Activated T-cell treated with anti-CD3 and anti-CD28 coated beads, Interleukin-2, amount 50 U/mL, for 4 hours (primary cell): ENCODE results near the gene PMPCB. TPM values are rescaled to one million over a fixed set of nuclear protein-coding genes. Genes with fewer than 3 reads are reported as not detected.

ENCODE experiments used
- ATAC-seq, 2 donors: fragments of 200-7000 bp; cut with Tn5 transposase; one replicate each; pipeline ENCODE4 v1.10.0; 2021
- DNase-seq: peaks from one replicate; pipeline ENCODE4 v3.0.0-alpha.2; 2020
- H3K27me3 Mint-ChIP-seq: one replicate; pipeline ENCODE4 v1.8.0; 2021; ENCODE audit warnings: low read depth, mixed read lengths
- H3K36me3 Mint-ChIP-seq: one replicate; pipeline ENCODE4 v1.8.0; 2022; ENCODE audit warnings: mixed read lengths; ENCODE audit not compliant: insufficient read depth
- H3K4me1 Mint-ChIP-seq: one replicate; pipeline ENCODE4 v1.8.0; 2021; ENCODE audit warnings: low read depth, mixed read lengths
- H3K4me3 Mint-ChIP-seq: one replicate; pipeline ENCODE4 v1.8.0; 2021; ENCODE audit warnings: mild to moderate bottlenecking, moderate library complexity, mixed read lengths
- H3K9me3 Mint-ChIP-seq: one replicate; pipeline ENCODE4 v1.8.0; 2021; ENCODE audit warnings: mixed read lengths
- total RNA-seq, 3 donors: library from RNA; stranded (reverse); gene quantifications; one replicate each; pipeline ENCODE4 v1.2.1, GENCODE V29; 2021

The PMPCB gene
- total RNA-seq, 3 donors from 2014 or later = 81.3 to 87.7 (median 87.4) TPM

GRCh38 chr7:103299660-103300059, 2.4 kb downstream of the PMPCB start:
- Mint-ChIP-seq H3K27me3 (no peaks in the 10 kb centered on the region), H3K36me3 (peaks cover 22% of the 10 kb centered on the region), H3K4me3 (no peak overlapping the region), H3K9me3 (no peaks in the 10 kb centered on the region), H3K4me1 (peaks cover 42% of the 10 kb centered on the region)
- ATAC-seq (no peak), DNase-seq (no peak)

DNA sequence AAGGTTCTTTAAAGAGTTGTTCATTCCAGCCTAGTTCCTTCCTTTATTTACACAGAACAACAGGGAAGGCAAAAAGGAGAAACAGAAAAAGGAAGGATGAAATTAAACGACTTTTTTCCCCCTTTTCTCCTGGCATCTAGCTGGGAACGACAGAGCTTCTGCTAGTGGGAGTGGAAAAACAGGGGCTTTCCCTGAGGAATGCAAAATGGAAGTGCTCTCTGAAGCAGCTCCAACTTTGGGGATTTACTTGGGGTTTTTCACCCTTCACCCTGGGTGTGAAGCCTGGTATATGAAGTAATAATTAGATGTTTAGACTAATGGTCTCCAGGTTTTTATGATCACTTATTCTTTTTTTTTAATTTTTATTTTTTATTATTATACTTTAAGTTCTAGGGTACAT, 4.2 kb downstream of the PMPCB start:
- Mint-ChIP-seq H3K4me3 (no peak overlapping the region), H3K9me3 (no peaks in the 10 kb centered on the region), H3K36me3 (peaks cover 32% of the 10 kb centered on the region), H3K27me3 (no peaks in the 10 kb centered on the region), H3K4me1 (peaks cover 47% of the 10 kb centered on the region)
- no peak for ATAC-seq
- no peak for DNase-seq

DNA sequence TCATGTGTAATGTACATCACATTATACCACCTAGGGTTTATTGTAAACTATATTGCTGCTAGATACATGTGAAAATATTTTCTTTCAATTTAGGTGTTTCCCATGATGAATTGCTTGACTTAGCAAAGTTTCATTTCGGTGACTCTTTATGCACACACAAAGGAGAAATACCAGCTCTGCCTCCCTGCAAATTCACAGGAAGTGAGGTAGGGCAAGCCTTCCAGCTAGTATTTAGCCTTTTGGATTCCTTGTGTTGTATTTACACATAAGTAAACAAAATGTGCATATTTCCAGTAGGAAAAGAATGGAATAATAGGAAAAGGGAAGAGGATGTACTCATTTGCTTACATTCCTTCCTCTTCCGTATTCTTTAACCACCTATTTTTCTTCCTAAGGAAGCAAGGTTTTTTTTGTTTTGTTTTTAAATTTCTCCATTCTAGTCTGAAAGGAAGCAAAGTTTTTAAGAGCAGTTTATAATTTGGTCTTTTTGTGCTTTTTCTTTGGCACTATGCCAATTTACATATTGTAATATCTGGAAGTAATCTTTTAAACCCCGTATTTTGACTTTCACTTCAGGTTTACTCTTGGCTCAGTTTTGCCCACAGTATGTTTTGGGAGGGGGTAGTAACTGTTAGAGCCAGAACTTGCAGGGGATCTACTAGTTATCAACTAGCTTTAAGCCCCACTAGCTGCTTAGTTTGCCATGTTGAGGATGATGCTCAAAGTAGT, 10.4 kb downstream of the PMPCB start:
- H3K27me3 Mint-ChIP-seq = no peaks in the 10 kb centered on the region
- H3K4me3 Mint-ChIP-seq = no peak overlapping the region
- no peaks in the 10 kb centered on the region for H3K9me3 Mint-ChIP-seq
- ATAC-seq (no peak), DNase-seq (no peak)
- H3K4me1 Mint-ChIP-seq = peaks cover 16% of the 10 kb centered on the region
- peaks cover 46% of the 10 kb centered on the region for H3K36me3 Mint-ChIP-seq

DNA sequence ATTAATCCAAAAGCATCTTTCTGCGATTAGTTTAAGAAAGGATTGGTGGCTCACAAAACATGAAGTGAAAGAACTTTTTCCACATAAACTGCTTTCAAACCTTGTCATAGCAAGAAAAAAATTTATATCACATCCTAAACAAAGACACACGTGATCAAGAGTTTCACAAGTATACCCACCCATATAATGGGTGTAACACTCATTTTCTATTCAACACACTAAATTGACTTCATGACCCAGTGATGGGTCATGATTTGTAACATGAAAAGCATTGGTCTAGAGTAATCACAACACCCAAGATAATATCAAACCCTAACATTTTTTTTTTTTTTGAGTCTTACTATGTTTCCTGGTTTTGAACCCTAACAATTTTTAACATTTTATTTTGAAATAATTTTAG, 17.6 kb downstream of the PMPCB start:
- Mint-ChIP-seq H3K9me3 (no peaks in the 10 kb centered on the region), H3K4me3 (no peak overlapping the region), H3K36me3 (peaks cover 60% of the 10 kb centered on the region), H3K27me3 (no peaks in the 10 kb centered on the region), H3K4me1 (peaks cover 3% of the 10 kb centered on the region)
- no peak for DNase-seq
- peak in 1 of 2 donors; percentile 51 for ATAC-seq

DNA sequence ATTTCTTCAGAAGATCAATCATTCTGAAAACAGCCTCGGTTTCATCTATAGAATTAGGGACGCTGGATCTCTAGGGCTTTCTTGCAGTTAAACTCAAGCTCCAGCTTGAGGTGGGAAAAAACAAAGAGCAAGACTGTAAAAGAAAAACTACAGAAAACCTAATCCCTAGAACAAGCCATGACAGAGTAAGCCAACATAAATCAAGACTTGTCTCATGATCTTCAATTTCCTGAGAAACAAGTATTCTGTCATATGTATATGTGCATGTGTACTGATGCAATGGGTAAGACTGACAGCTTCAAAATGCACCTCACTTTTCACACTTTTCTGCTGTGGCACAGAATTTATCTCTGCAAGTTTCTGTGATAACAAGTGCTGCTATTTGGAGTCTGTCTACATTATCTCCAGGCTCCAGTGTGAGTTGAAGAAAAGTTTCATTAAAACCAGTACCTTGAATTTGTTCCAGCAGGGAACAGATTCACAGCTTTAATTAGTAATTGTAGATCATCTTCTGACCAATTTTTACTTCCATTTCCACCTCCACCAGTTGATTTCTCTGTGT, 19.2 kb downstream of the PMPCB start:
- Mint-ChIP-seq H3K9me3 (no peaks in the 10 kb centered on the region), H3K36me3 (peaks cover 54% of the 10 kb centered on the region)
- ATAC-seq = no peak

GRCh38 chr7:103317009-103317408, 19.8 kb downstream of the PMPCB start:
- ATAC-seq = no peak
- H3K36me3 Mint-ChIP-seq = peaks cover 49% of the 10 kb centered on the region
- no peaks in the 10 kb centered on the region for H3K9me3 Mint-ChIP-seq
- H3K4me1 Mint-ChIP-seq = peaks cover 3% of the 10 kb centered on the region
- no peak overlapping the region for H3K4me3 Mint-ChIP-seq
- H3K27me3 Mint-ChIP-seq = no peaks in the 10 kb centered on the region
- DNase-seq = no peak

More for the DNA sequence above, 19.2 kb downstream of the PMPCB start:
- H3K27me3 Mint-ChIP-seq = no peaks in the 10 kb centered on the region
- no peak overlapping the region for H3K4me3 Mint-ChIP-seq
- peaks cover 3% of the 10 kb centered on the region for H3K4me1 Mint-ChIP-seq
- DNase-seq = no peak

DNA sequence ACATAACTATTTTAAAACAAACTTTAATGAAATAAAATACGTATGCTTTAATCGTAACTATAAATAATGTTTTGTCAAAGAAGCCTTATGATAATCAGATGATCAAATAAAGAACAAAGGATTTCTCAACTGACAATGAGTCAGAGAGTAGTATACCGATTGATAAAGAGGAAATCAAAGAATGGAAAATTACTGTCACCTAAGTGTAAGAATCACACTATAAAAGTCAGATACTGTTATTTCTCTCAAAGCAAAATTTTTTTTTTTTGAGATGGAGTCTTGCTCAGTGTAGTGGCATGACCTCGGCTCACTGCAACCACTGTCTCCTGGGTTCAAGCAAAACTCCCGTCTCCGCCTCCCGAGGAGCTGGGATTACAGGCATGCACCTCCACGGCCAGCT, 28.5 kb downstream of the PMPCB start:
- no peaks in the 10 kb centered on the region for H3K9me3 Mint-ChIP-seq
- H3K36me3 Mint-ChIP-seq = peaks cover 24% of the 10 kb centered on the region
- DNase-seq (no peak), ATAC-seq (peak; percentile 73 to 84)
- H3K27me3 Mint-ChIP-seq = no peaks in the 10 kb centered on the region
- H3K4me3 Mint-ChIP-seq = no peak overlapping the region
- H3K4me1 Mint-ChIP-seq = peaks cover 14% of the 10 kb centered on the region

- Mint-ChIP-seq H3K9me3 (no peaks in the 10 kb centered on the region), H3K4me3 (no peak overlapping the region), H3K27me3 (no peaks in the 10 kb centered on the region), H3K36me3 (peaks cover 33% of the 10 kb centered on the region), H3K4me1 (peaks cover 26% of the 10 kb centered on the region)
- DNase-seq (no peak), ATAC-seq (no peak)
Measured at GRCh38 chr7:103336761-103337160, 39.5 kb downstream of the PMPCB start.

DNA sequence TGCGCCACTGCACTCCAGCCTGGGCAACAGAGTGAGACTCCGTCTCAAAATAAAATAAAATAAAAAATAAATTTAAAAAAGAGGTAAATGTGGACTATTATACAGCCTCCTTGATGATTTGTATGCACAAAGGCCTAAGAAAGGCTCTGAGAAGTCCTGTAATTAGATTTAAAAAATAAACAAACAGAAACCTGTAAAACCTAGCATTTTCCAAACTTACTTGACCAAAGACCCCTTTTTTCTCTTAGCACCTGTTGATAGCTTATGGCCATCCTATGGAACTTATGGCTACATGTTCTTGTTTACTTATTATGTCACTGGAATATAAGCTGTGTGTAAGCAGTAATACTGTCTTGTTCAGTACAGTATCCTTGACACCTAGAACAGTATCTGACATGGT, 41.6 kb downstream of the PMPCB start:
- no peak overlapping the region for H3K4me3 Mint-ChIP-seq
- peaks cover 34% of the 10 kb centered on the region for H3K4me1 Mint-ChIP-seq
- H3K9me3 Mint-ChIP-seq = no peaks in the 10 kb centered on the region
- peaks cover 36% of the 10 kb centered on the region for H3K36me3 Mint-ChIP-seq
- ATAC-seq (no peak), DNase-seq (no peak)
- no peaks in the 10 kb centered on the region for H3K27me3 Mint-ChIP-seq

GRCh38 chr7:103341466-103341865, 44.2 kb downstream of the PMPCB start:
- DNase-seq (no peak), ATAC-seq (no peak)
- peaks cover 36% of the 10 kb centered on the region for H3K36me3 Mint-ChIP-seq
- H3K27me3 Mint-ChIP-seq = no peaks in the 10 kb centered on the region
- H3K4me1 Mint-ChIP-seq = peaks cover 44% of the 10 kb centered on the region
- no peaks in the 10 kb centered on the region for H3K9me3 Mint-ChIP-seq
- peak overlapping the region; percentile 58 for H3K4me3 Mint-ChIP-seq

- no peaks in the 10 kb centered on the region for H3K27me3 Mint-ChIP-seq
- no peaks in the 10 kb centered on the region for H3K9me3 Mint-ChIP-seq
- no peak for DNase-seq
- peak in 1 of 2 donors; percentile 0 for ATAC-seq
- H3K36me3 Mint-ChIP-seq = peaks cover 27% of the 10 kb centered on the region
- H3K4me3 Mint-ChIP-seq = peak overlapping the region; percentile 99
- H3K4me1 Mint-ChIP-seq = peaks cover 52% of the 10 kb centered on the region
Measured at GRCh38 chr7:103343332-103343731, 46.1 kb downstream of the PMPCB start.

DNA sequence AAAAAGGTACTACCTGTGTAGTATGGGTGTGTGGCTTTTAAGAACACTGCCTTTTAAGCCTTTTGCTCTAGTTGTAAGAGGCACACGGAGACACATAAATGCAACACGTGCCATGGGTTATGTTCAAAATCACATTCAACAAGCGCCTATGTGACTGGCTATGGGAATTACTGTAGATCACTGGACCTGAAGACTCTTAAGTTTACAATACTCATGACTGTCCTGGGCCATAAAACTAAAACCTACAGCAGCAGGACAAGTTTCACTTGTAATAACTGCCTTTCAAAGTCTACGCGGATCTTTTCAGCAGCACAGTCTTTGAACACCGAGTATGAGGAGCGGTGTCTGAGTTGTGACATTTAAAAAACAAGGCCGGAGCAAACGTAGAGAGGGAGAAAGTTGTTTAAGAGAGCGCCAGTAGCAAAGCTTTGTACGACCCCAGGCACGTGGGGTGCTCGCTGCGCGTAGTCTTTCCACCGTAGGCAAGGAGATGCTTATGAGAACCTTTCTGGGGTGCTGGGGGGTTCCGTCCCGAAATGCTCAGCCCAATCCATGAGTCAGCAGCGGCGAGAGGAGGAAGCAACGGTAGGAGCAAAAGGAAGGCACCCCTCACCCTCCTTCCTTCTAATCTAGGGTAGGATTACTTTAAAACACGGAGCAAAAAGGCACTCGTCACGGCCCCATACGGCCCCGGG, 46.7 kb downstream of the PMPCB start:
- ATAC-seq (peak; percentile 33 to 41), DNase-seq (peak; percentile 42)
- H3K4me3 Mint-ChIP-seq = peak overlapping the region; percentile 99
- H3K4me1 Mint-ChIP-seq = peaks cover 55% of the 10 kb centered on the region
- H3K27me3 Mint-ChIP-seq = no peaks in the 10 kb centered on the region
- no peaks in the 10 kb centered on the region for H3K9me3 Mint-ChIP-seq
- peaks cover 30% of the 10 kb centered on the region for H3K36me3 Mint-ChIP-seq

DNA sequence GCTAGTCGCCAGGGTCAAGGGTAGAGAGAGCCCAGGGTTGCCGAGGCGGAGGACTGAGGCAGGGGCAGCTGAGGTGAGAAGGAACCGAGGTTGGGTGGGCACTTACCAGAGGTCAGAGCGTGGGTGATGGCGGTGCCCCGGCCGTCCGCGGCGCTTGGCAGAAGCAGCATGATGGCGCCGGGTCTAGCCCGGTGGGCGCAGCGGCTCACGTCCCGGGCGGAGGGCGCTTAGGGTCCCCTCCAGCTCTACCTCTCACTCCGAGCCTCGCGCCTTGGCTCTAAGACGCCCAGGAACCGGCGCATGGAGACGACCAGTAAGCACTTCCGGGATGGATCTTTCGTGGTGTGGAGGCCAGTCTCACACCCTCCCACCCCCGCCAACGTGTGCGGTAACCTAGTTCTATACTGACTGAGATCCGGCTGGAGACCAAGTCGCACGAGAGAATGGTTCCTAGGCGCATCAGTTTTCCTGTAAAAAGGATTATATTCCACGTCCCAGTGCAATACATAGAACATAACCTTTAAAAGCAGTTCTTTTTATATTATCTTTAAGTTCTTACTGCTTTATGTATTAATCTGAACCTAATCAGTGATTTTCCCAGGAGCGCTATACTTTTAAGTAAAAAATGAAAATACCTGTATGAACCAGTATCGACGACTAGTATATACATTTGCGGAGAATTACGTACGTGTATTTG, 47.4 kb downstream of the PMPCB start, which contains the start of gene DNAJC2:
Gene DNAJC2, minus strand, starts transcription at position 315 of the 697 bp plus-strand sequence. Its CDS starts 145 bp downstream, at position 170.
- DNase-seq (peak; percentile 78), ATAC-seq (peak; percentile 83 to 88)
- peaks cover 54% of the 10 kb centered on the region for H3K4me1 Mint-ChIP-seq
- H3K4me3 Mint-ChIP-seq = peak within 1 kb of the TSS; percentile 99
- no peaks in the 10 kb centered on the region for H3K27me3 Mint-ChIP-seq
- H3K36me3 Mint-ChIP-seq = peaks cover 28% of the 10 kb centered on the region
- no peaks in the 10 kb centered on the region for H3K9me3 Mint-ChIP-seq

DNA sequence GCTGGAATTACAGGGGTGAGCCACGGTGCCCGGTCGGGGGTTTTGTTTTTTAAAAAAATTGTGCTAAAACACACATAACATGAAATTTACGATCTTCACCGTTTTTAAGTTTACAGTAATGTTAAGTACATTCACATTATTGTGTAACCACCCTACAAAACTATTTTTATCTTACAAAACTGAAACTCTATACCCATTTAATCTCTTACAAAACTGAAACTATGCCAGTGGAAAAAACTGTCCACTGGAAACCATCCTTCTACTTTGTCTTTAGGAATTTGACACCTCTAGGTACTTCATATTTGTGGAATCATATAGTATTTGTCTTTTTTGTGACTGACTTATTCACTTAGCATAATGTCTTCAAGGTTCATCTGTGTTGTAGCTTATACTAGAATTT, 49.2 kb downstream of the PMPCB start:
- ATAC-seq (no peak), DNase-seq (no peak)
- Mint-ChIP-seq H3K4me1 (peaks cover 52% of the 10 kb centered on the region), H3K9me3 (no peaks in the 10 kb centered on the region), H3K36me3 (peaks cover 21% of the 10 kb centered on the region), H3K4me3 (peak overlapping the region; percentile 100), H3K27me3 (no peaks in the 10 kb centered on the region)
